ENCODE data around the gene DMTF1. TPM values are rescaled to one million over a fixed set of nuclear protein-coding genes. Genes with fewer than 3 reads are reported as not detected.

Gene DMTF1
- total and polyA plus RNA-seq, 12 donors, result 10.8 to 60.8 (median 21.8) TPM

GRCh38 chr7:87129332-87129731 lies 22.9 kb upstream of the DMTF1 start:
- Histone ChIP-seq H3K4me3 (no peak overlapping the region), H3K4me1 (no peaks in the 10 kb centered on the region), H3K27me3 (no peaks in the 10 kb centered on the region), H3K36me3 (no peaks in the 10 kb centered on the region), H3K27ac (no peak overlapping the region), H3K9me3 (no peaks in the 10 kb centered on the region)
- DNase-seq (no peak), ATAC-seq (no peak)
- no peak for TF ChIP-seq CTCF (IDR thresholded peaks at IDR 0.05)
- intact Hi-C loops (cut with DNase I), result no loop called here
- WGBS, 2 donors, result 76 to 79% methylated on average over 3 of the region's 3 CpGs

GRCh38 chr7:87129848-87130247 lies 22.4 kb upstream of the DMTF1 start:
- Histone ChIP-seq H3K27ac (no peak overlapping the region), H3K36me3 (no peaks in the 10 kb centered on the region), H3K27me3 (no peaks in the 10 kb centered on the region), H3K9me3 (no peaks in the 10 kb centered on the region), H3K4me1 (no peaks in the 10 kb centered on the region), H3K4me3 (no peak overlapping the region)
- TF ChIP-seq CTCF (IDR thresholded peaks at IDR 0.05), result no peak
- ATAC-seq (no peak), DNase-seq (no peak)
- intact Hi-C loops (cut with DNase I), result no loop called here
- WGBS, 2 donors, result 69 to 72% methylated on average over 3 of the region's 3 CpGs

- WGBS, 2 donors, result 72 to 74% methylated on average over 3 of the region's 3 CpGs
- no peaks in the 10 kb centered on the region for H3K4me1 ChIP-seq
- H3K27ac ChIP-seq, result no peak overlapping the region
- intact Hi-C loops (cut with DNase I), result no loop called here
- no peaks in the 10 kb centered on the region for H3K9me3 ChIP-seq
- H3K4me3 ChIP-seq, result no peak overlapping the region
- ATAC-seq (no peak), DNase-seq (no peak)
- no peaks in the 10 kb centered on the region for H3K36me3 ChIP-seq
- TF ChIP-seq CTCF (IDR thresholded peaks at IDR 0.05), result no peak
- no peaks in the 10 kb centered on the region for H3K27me3 ChIP-seq
Measured at GRCh38 chr7:87131771-87132170, 20.5 kb upstream of the DMTF1 start.

- ATAC-seq, result no peak
- no peak overlapping the region for H3K27ac ChIP-seq
- H3K27me3 ChIP-seq, result no peaks in the 10 kb centered on the region
- H3K4me3 ChIP-seq, result no peak overlapping the region
- no peaks in the 10 kb centered on the region for H3K4me1 ChIP-seq
- DNase-seq, result no peak
- intact Hi-C loops (cut with DNase I), result no loop called here
- no peaks in the 10 kb centered on the region for H3K36me3 ChIP-seq
- H3K9me3 ChIP-seq, result no peaks in the 10 kb centered on the region
- no peak for TF ChIP-seq CTCF (IDR thresholded peaks at IDR 0.05)
Measured at GRCh38 chr7:87137271-87137670, 15.0 kb upstream of the DMTF1 start.

GRCh38 chr7:87139514-87139913 lies 12.7 kb upstream of the DMTF1 start:
- H3K4me1 ChIP-seq, result no peaks in the 10 kb centered on the region
- TF ChIP-seq CTCF (IDR thresholded peaks at IDR 0.05), result no peak
- WGBS, 2 donors, result 62 to 63% methylated on average over 1 of the region's 1 CpG
- DNase-seq (no peak), ATAC-seq (no peak)
- no peaks in the 10 kb centered on the region for H3K27me3 ChIP-seq
- no peaks in the 10 kb centered on the region for H3K9me3 ChIP-seq
- H3K4me3 ChIP-seq, result no peak overlapping the region
- H3K27ac ChIP-seq, result no peak overlapping the region
- H3K36me3 ChIP-seq, result no peaks in the 10 kb centered on the region
- intact Hi-C loops (cut with DNase I), result no loop called here

Data from heart right ventricle (tissue), 16 donors.